ENCODE data around the gene RNF11.

DNA sequence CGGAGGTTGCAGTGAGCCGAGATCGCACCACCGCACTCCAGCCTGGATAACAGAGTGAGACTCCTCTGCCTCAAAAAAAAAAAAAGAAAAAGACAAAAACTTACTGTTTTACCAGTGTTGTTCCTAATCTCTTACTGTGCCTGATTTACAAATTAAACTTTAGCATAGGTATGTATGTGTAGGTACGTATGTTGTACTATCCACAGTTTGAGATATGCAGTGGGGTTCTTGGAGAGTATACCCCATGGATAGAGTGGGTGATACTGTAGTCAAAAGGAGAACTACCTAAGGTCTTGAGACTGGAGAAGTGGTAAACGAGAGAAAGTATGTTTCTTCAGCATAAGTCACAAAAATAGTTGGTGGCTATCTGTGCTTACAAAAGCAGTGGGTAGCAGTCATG is 38.6 kb downstream of the RNF11 start:
- TF ChIP-seq EZH2 (IDR thresholded peaks at IDR 0.05; ENCODE audit: insufficient read depth, low read length), result no peak
- TF ChIP-seq, protein P1, sequence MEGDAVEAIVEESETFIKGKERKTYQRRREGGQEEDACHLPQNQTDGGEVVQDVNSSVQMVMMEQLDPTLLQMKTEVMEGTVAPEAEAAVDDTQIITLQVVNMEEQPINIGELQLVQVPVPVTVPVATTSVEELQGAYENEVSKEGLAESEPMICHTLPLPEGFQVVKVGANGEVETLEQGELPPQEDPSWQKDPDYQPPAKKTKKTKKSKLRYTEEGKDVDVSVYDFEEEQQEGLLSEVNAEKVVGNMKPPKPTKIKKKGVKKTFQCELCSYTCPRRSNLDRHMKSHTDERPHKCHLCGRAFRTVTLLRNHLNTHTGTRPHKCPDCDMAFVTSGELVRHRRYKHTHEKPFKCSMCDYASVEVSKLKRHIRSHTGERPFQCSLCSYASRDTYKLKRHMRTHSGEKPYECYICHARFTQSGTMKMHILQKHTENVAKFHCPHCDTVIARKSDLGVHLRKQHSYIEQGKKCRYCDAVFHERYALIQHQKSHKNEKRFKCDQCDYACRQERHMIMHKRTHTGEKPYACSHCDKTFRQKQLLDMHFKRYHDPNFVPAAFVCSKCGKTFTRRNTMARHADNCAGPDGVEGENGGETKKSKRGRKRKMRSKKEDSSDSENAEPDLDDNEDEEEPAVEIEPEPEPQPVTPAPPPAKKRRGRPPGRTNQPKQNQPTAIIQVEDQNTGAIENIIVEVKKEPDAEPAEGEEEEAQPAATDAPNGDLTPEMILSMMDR (IDR thresholded peaks at IDR 0.05; ENCODE audit: insufficient read depth, low read depth, low read length), result no peak
